HG03139 (cell line): Measurements from ENCODE around the gene NAA35.
"Not testable (repeated sequence)": the region's sequence is repeated elsewhere in the genome, so short reads cannot be mapped to it uniquely, and the experiment has no call there.

Experiments used
- ATAC-seq: cut with Tn5 transposase; IDR thresholded peaks from one replicate; pipeline ENCODE4 v1.9.1; 2021; ENCODE audit not compliant: unreplicated experiment

NAA35 gene

GRCh38 chr9:85943757-85944430 lies 2.9 kb downstream of the NAA35 start:
- no peak for ATAC-seq

- ATAC-seq = no peak
Observed at GRCh38 chr9:85944672-85945071, 3.7 kb downstream of the NAA35 start.

GRCh38 chr9:85949586-85950335 lies 8.8 kb downstream of the NAA35 start:
- no peak for ATAC-seq

- no peak for ATAC-seq
Observed at GRCh38 chr9:85959955-85960354, 19.0 kb downstream of the NAA35 start.

- no peak for ATAC-seq
Observed at GRCh38 chr9:85960688-85961093, 19.7 kb downstream of the NAA35 start.

GRCh38 chr9:85964526-85964925 lies 23.6 kb downstream of the NAA35 start:
- no peak for ATAC-seq

GRCh38 chr9:85964949-85965348 lies 24.0 kb downstream of the NAA35 start:
- no peak for ATAC-seq

- no peak for ATAC-seq
Observed at GRCh38 chr9:85969727-85970126, 28.8 kb downstream of the NAA35 start.

- no peak for ATAC-seq
Observed at GRCh38 chr9:85971731-85972130, 30.8 kb downstream of the NAA35 start.

- ATAC-seq = no peak
Observed at GRCh38 chr9:85973238-85973637, 32.3 kb downstream of the NAA35 start.

GRCh38 chr9:85974055-85974547 lies 33.2 kb downstream of the NAA35 start:
- not testable (repeated sequence) for ATAC-seq

- no peak for ATAC-seq
Observed at GRCh38 chr9:85978496-85978895, 37.5 kb downstream of the NAA35 start.

- no peak for ATAC-seq
Observed at GRCh38 chr9:85981369-85981768, 40.4 kb downstream of the NAA35 start.

- no peak for ATAC-seq
Observed at GRCh38 chr9:85984457-85984856, 43.5 kb downstream of the NAA35 start.

GRCh38 chr9:85987236-85987635 lies 46.3 kb downstream of the NAA35 start:
- no peak for ATAC-seq

GRCh38 chr9:85994191-85994590 lies 53.2 kb downstream of the NAA35 start:
- ATAC-seq = no peak

GRCh38 chr9:85995097-85995496 lies 54.2 kb downstream of the NAA35 start:
- no peak for ATAC-seq

GRCh38 chr9:85995599-85995998 lies 54.7 kb downstream of the NAA35 start:
- no peak for ATAC-seq

GRCh38 chr9:86005253-86005775 lies 64.4 kb downstream of the NAA35 start:
- no peak for ATAC-seq

GRCh38 chr9:86009133-86009532 lies 68.2 kb downstream of the NAA35 start:
- ATAC-seq = no peak

- ATAC-seq = no peak
Observed at GRCh38 chr9:86020731-86021130, 79.8 kb downstream of the NAA35 start.

- no peak for ATAC-seq
Observed at GRCh38 chr9:86021166-86021565, 80.2 kb downstream of the NAA35 start.
